ENCODE measurements around the gene GABRB2. TPM values are rescaled to one million over a fixed set of nuclear protein-coding genes. Genes with fewer than 3 reads are reported as not detected.

The GABRB2 gene
- total RNA-seq, 4 donors from 2014 or later = 0.61 to 10.1 TPM; not detected in 2

DNA sequence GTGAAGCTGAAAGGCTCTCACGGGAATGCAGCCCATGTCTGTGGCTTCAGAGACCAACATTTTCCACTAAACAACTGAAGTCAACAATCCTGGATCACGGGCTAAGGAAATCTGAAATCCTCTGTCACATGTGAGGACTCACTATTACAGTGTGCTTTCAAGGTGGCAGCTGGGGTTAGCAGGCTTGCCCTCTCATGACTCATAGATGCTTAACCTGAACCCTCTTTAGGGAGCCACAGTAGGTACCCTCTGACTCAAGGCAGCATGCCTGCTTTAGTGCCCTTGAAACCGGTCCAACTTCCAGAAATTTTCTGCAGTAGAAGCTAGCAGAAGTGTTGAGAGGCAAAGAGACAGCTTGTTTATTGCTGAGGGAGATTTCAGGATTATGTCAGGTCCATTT lies 232.5 kb downstream of the GABRB2 start:
- no peak for DNase-seq
- Histone ChIP-seq H3K9me3 (no peaks in the 10 kb centered on the region), H3K4me1 (no peaks in the 10 kb centered on the region), H3K36me3 (no peaks in the 10 kb centered on the region), H3K27me3 (no peaks in the 10 kb centered on the region), H3K27ac (no peak overlapping the region), H3K4me3 (no peak overlapping the region)
- TF ChIP-seq POLR2A (IDR thresholded peaks at IDR 0.05) (no peak), CTCF (IDR thresholded peaks at IDR 0.05) (no peak)
- intact Hi-C loops (cut with DNase I; ENCODE audit: low total_unique reads) = no loop called here

- intact Hi-C loops (cut with DNase I; ENCODE audit: low total_unique reads) = no loop called here
- Histone ChIP-seq H3K4me1 (no peaks in the 10 kb centered on the region), H3K9me3 (no peaks in the 10 kb centered on the region), H3K27ac (no peak overlapping the region), H3K36me3 (no peaks in the 10 kb centered on the region), H3K27me3 (no peaks in the 10 kb centered on the region), H3K4me3 (no peak overlapping the region)
- TF ChIP-seq CTCF (IDR thresholded peaks at IDR 0.05) (no peak), POLR2A (IDR thresholded peaks at IDR 0.05) (no peak)
- DNase-seq = no peak
Measured at GRCh38 chr5:161312882-161313281, 233.6 kb downstream of the GABRB2 start.

- Histone ChIP-seq H3K27ac (no peak overlapping the region), H3K4me3 (no peak overlapping the region), H3K4me1 (no peaks in the 10 kb centered on the region), H3K9me3 (no peaks in the 10 kb centered on the region), H3K27me3 (no peaks in the 10 kb centered on the region), H3K36me3 (no peaks in the 10 kb centered on the region)
- DNase-seq = no peak
- intact Hi-C loops (cut with DNase I; ENCODE audit: low total_unique reads) = no loop called here
- TF ChIP-seq POLR2A (IDR thresholded peaks at IDR 0.05) (no peak), CTCF (IDR thresholded peaks at IDR 0.05) (no peak)
Measured at GRCh38 chr5:161311965-161312364, 234.6 kb downstream of the GABRB2 start.

GRCh38 chr5:161311146-161311708 lies 235.3 kb downstream of the GABRB2 start:
- no peak overlapping the region for H3K4me3 ChIP-seq
- H3K9me3 ChIP-seq = no peaks in the 10 kb centered on the region
- TF ChIP-seq POLR2A (IDR thresholded peaks at IDR 0.05) (no peak), CTCF (IDR thresholded peaks at IDR 0.05) (no peak)
- no peaks in the 10 kb centered on the region for H3K27me3 ChIP-seq
- no peaks in the 10 kb centered on the region for H3K36me3 ChIP-seq
- no peak overlapping the region for H3K27ac ChIP-seq
- intact Hi-C loops (cut with DNase I; ENCODE audit: low total_unique reads) = no loop called here
- no peaks in the 10 kb centered on the region for H3K4me1 ChIP-seq
- no peak for DNase-seq

DNA sequence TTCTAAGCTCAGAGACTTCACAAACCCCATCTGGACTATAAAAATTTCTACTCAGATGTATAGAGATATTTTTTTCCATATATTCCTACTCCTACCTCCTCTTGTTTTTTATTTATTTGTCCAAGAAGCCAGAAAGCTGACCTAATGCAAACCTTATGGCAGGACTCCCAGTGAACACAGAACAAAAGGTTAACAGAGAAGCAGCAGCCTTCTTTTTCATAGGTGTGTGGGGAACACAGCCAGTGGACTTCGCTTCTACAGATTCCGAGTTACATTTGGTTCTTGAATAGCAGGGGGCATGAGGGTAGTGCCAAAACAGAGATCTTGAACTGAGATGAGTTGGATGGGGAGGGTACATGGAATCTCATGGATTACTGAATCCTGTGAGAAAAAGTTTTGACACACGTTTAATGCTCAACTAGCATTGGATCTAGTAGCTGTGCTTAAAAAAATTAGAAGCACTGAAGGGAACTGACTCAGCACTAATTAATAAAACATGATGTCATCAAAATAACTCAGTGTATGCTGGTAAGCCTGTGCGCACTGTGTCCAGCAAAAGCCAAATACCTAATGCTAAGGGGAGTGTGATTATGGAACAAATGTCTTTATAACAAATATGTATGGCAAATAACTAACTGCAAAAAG lies 240.1 kb downstream of the GABRB2 start:
- no peaks in the 10 kb centered on the region for H3K9me3 ChIP-seq
- intact Hi-C loops (cut with DNase I; ENCODE audit: low total_unique reads) = no loop called here
- DNase-seq = no peak
- H3K27ac ChIP-seq = no peak overlapping the region
- no peaks in the 10 kb centered on the region for H3K4me1 ChIP-seq
- no peaks in the 10 kb centered on the region for H3K27me3 ChIP-seq
- H3K4me3 ChIP-seq = no peak overlapping the region
- TF ChIP-seq CTCF (IDR thresholded peaks at IDR 0.05) (no peak), POLR2A (IDR thresholded peaks at IDR 0.05) (no peak)
- no peaks in the 10 kb centered on the region for H3K36me3 ChIP-seq

Measured in uterus (tissue), 4 donors.